Measurements from ENCODE around the gene ZBP1.

Gene ZBP1

DNA sequence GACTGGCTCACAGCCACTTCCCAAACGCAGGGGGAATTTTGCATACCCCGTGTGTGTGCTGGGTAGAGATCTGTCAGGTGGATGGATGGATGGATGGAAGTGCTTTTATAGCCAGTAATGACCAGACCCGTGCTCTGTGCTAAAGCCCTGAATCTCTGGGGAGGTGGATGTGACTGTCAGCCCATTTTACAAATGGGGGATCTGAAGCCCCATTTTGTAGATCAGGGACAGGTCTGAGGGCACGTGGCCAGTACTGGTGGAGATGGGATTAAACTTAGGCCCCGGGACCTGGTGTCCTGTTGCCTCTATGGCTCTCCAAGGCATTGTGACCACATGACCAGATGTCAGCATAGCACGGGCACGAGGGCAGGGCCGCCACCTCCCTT, 38.2 kb upstream of the ZBP1 start:
- no peak for DNase-seq (ENCODE audit: low read depth in 2 of 2)

DNA sequence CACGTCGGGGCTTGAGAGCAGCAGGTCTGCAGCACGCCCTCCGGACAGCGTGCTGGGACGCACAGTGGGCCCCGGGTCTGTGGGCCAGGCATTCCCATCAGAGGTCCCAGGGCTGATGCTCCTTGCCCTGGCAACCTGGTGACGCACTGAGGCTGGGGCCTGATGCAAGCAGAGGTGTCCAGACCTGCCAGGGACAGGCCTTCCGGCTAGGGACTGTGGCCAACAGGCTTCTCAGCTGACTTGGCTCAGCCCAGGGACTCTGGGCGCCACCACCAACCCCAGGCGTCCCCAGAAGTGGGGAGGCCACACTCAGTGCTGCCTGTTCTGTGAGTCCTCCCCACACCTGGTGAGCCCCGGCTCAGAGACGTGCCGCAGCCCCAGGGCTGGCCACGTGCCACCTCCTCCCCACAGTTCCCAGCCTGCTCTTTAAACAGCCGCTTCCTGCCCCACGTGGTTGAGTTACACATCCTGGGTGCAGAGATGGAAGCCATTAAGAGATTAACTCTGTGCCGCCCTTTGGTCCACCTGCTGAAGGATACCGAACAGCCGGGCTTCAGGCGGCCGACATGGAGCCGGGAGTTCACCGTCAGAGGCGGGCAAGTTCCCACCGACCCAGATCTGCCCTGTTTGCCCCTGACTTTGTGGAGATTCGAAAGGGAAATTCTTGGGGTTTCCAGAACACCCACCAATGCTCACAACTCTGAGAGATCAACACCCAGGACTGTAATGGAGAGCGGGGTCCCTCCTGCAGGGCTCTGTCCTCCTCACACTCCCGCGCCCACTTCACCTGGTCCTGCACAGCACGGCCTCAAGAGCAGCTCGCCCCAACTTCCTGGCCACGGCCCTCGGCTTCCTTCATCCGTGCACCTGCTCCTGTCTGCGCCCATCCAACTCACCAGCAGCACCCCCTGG, 37.6 kb upstream of the ZBP1 start:
- DNase-seq (ENCODE audit: low read depth in 2 of 2) = peak in 1 of 2 donors; percentile 36

DNA sequence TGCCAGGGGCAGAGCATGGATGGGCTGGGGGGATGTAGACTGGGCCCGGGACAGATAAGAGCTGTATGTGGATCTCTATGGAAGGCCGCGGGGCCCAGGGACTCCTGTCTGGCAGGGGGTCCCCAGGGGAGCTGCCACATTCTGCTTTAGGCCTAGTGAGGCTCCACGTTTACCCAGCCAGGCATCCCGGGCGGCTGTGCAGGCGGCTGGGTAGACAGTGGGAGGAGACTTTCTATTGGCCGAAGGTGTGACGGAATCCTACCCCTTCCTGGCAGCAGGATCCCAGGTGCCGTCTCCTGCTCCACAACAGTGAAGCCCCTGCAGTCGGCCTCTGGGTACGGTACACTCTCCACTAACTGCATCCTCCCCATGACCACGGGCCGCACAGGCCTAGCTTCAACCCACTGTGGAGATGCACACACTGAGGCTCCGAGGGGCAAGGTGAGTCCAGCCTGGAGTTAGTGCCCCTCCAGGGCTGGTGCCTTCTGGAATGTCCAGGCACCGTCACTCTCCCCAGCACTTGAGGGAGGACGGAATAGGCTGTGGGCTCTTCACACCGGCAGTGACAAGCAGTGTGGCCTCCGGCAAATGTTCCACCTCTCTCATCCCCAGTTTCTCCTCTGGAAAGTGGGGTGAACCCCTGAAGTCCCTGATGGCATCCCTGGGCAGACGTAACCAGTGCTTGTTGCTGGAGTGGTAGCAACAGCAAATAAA, 36.8 kb upstream of the ZBP1 start:
- DNase-seq (ENCODE audit: low read depth in 2 of 2) = no peak

DNA sequence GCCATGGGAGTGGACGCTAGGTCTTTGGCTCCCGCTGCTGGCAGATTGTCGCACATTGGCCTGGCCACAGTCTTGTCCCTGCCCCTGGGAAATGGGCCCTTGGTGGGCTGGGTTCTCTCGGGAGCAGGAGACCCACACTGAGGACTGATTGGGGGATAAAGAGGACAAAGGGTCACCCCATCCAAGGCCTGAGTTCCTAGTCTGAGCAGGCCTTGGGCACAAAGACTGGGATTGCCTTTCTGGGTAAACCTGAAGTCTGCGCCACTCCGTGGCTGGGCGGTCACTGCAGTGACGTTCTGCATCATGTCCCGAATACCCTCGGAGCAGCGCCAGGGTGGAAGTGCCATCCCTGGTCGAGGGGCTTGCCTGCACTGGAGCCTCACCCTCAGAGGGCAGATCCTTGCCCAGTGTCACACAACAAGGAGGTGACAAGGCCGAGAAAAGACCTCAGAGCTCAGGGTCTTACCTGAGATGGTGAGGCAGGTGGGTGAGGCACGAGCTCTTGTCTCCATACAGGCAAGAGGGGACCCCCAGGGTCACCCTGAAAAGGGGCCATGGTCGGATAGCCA, 36.1 kb upstream of the ZBP1 start:
- DNase-seq (ENCODE audit: low read depth in 2 of 2) = no peak

DNA sequence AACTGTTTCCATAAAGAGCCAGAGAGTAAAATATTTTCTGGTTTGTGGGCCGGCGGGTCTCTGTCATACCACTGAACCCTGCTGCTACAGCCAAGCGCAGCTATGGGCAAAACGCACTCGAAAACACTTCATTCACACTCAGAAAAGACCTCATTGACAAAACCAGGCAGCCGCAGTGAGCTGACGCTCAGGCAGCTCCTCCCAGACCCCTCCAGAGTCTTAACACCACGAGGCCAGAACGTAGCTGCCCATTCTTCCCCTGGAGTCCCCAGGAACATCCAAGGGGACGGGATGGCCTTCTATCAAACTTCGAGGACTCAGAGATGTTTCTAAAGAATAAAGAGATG, 35.6 kb upstream of the ZBP1 start:
- DNase-seq (ENCODE audit: low read depth in 2 of 2) = no peak

DNA sequence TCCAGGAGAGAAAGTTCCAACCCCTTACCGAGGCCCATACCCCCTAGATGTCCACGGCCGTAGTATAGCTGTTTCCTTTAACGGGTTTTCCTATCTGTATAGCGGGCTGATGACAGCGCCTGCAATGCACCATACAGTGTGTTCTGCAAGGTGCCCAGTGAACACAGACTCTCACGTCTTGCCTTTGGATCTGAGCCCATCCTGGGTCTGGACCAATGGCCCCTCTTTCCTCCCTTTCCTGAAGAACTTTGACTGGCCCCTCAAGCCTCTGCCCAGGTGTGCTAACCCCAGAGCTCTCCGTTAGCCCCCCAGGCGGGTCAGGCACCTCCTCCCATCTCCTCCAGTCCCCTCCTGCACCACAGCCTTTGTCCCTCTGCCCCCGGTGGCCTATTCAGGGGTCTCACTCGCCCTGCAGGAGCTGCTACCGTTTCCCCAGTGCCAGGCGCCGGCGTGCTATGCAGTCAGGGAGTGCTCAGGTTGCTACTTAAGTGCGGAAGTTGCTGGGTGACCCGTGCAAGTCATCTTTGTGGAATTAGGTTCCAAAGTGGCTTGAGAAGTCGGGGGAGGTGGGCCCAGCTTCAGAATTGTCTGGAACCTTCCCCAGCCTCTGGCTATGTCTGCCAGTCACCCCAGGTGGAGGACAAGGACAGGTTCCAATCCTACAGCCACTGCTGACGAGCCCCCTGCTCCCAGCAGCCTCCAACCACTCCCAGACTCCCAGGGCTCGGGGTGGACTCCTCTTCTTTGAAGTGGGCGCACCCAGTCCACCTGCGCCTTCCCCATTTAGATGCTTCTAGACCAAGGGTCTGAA, 35.0 kb upstream of the ZBP1 start:
- DNase-seq (ENCODE audit: low read depth in 2 of 2) = no peak

DNA sequence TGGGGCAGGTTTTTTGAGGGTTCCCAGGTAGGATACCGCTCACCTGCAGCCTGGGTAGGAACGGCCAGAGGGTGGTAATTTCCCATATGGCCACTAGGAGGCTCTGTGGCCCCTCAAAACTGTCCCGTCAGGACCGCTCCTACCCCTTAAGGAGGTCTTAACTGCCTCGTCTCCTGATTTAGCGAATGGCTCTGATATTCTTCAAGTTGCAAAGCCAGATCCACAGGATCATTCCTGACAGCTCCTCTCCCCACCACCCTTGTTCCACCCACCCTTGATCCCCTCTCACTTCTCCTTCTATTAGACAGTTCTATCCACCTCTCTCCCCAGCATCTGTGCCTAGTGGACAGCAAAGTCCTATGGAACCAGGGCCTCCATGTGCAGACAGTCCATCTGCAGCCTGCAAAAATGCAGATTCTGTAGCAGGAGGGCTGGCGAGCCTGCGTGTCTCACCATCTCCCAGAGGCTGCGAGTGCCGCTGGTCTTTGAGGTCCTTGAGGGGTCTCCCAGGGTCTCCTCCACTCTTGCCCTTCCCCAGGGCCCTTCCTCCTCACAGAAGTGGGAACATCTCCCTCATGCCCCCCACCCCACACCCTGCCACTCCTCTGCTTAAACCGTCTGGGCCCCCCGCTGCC, 34.3 kb upstream of the ZBP1 start:
- peak in 1 of 2 donors; percentile 40 for DNase-seq (ENCODE audit: low read depth in 2 of 2)

DNA sequence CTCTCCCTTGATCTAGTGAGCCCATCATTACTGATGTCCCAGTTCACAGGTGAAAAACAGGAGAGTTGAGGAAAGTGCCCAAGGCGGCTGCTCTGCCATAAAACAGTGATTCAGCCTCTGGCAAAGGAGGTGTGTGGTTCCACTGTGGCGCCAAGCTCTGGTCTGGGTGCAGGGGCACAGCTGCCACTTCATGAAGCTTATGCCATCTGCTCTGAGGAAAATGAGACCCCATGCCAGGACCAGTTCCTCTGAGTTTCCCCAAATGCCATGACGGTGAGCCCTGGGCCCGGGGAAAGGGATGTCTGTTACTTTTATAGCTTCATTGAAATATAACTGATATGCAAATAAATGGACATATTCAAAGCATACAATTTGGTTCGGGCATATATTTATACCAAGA, 33.7 kb upstream of the ZBP1 start:
- DNase-seq (ENCODE audit: low read depth in 2 of 2) = no peak

DNA sequence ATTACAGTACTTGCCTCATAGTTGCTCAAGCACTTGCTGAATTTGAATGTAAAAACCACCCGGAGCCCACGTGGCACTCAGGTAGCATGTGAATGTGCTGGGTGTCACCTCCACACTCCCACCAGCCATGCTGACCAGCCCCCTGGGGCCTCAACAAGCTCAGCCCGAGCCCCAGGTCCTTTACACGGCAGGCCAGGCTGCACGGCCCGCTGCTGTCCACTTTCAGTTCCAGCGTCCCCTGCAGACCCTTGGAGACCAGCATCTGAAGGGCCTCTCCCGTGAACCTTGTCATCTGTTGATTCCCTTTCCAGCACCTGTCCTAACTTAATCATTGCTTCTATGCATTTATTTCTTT, 33.3 kb upstream of the ZBP1 start:
- DNase-seq (ENCODE audit: low read depth in 2 of 2) = no peak

DNA sequence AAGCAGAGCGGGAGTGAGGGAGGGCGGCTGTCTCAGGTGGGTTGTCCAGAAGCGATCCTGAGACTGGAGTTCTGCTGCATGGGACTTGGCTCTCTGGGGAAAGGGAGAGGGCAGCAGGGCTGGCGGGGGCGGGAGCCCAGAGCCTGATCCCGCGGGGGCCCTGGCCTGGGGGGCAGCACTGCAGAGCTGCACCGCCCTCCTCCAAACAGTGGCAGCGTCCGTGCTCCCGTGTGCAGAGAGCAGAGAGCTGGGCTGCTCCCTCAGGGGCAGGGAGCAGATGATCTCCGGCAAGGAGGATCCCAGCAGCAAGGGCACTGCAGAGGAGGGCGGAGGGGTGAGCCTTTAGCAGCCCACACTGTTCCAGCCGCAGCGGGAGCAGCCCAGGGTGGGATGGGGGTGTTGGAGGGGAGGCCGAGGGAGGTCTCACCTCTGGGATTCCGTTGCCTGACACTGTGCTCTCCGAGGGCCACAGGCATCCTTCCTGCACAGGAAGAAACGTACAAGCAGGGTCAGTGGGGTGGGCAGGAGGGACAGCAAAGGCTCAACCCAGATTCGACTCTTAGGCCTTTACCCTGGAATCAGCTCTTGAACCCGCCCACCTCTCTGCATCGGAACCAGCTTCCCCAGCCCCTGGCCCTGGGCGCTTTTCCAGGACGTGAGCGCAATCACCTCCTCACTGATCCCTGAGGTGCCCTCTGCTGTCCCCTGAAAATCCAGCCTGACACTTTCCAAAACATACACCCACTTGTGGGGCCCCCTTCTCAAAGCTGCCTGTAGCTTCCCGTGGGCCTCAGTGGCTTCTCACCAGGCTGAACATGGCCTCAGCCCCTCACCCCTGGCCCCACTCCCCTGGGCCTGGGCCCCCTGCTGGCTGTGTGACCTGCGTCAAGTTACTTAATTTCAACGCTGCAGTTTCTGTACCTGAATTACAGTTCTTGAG, 32.6 kb upstream of the ZBP1 start:
- no peak for DNase-seq (ENCODE audit: low read depth in 2 of 2)

DNA sequence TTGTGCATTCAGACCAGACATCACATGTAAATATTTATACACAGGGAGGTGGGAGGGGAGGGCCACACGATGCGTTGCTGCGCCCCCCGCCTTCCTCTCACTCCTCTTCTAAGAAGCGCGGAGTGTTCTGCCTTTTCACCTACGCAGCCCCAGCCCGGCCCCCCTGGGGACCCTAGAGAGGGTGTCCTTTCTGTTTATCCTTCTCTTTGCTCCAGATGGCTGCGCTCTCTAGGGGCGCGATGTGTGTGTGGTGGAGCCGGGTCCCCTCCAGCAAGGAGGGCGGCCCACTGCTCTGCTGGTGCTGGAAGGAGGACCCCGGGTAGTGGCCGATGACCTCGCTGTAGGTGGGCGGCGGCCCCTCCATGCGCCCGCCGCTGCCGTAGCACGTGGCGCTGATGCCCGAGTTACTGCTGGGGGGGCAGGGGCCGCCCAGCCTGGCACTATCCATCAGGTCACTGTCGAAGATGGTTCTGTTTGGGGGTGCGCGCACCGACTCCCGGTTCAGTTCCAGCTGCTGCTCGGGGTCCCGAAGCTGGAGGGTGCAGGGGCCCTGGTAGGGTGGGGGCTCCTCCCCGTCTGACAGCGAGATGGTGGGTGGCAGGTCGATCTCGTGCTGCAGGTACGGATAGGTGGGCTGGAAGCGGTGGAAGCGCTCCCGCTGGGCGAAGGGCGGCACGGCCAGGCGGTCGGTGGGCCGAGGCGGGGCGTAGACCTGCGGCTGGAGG, 31.8 kb upstream of the ZBP1 start:
- DNase-seq (ENCODE audit: low read depth in 2 of 2) = no peak

DNA sequence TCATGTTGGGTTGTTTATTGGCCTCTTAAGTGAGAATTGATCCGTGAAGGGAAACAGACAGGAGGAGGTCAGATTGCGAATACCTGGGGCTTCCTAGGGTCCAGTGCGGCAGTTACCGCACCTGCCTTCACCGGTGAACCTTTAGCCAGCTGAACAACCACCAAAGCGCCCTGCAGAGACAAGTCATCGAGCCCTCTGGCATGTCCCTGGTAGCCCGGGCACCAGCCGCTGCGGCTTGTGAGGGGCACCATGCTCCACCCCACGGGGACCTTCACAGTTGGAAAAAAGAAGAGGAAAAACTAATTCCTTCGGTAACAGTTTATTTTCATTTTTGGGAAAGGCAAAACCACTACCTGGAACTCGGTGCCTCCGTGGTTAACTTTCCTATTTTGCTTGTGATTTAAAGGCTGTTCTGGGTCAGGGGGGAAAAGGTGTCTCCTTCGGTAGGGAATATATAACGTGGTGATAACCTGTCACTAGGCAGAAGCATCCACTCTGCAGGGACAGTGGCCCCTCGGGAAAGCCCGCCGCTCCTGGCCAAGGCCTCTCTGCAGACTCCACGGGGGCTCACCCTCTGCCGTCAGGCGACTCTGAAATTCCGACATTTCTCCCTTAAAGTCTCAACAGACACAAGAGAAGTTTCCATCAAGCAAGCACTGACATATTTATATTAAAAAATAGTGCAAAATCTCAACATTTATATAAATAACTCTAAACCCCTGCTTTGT, 30.7 kb upstream of the ZBP1 start:
- DNase-seq (ENCODE audit: low read depth in 2 of 2) = no peak

DNA sequence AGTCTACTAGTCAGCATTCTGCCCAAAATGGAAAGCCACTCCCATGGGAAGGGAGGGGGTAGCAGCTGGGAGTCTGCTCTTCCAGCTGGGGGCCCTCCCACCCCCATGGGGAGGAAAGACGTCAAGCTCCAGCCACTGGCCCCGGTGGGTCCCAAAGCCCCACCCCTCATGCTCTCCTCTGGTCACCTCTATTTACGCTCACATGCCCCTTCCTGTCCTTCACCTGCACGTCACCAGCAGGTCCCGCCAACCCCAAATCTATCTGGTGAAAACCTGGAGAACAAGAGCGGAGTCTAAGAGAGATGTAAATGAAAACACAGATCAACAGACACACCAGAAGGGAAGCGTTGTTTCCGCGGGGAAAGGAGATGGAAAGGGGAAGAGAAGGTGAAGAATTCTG, 30.0 kb upstream of the ZBP1 start:
- DNase-seq (ENCODE audit: low read depth in 2 of 2) = no peak

DNA sequence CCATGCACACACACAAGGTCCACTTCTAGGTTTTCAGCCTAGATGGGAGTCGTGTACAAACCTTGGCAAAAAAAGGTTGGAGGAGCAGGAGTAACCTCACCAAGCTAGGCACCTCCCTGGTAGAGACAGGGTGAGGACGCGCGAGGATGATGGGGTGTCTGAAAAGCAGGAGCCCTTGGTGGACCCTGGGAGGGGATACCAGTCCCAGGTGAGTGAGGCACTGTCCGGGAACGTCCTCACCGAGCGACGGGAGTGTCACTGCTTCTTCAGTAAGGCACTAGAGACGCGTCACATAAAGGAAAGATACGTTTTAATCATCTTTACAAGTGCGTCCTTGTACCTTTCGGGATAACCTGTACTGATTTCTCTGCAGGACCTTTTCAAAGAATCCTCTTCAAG, 29.4 kb upstream of the ZBP1 start:
- DNase-seq (ENCODE audit: low read depth in 2 of 2) = no peak

DNA sequence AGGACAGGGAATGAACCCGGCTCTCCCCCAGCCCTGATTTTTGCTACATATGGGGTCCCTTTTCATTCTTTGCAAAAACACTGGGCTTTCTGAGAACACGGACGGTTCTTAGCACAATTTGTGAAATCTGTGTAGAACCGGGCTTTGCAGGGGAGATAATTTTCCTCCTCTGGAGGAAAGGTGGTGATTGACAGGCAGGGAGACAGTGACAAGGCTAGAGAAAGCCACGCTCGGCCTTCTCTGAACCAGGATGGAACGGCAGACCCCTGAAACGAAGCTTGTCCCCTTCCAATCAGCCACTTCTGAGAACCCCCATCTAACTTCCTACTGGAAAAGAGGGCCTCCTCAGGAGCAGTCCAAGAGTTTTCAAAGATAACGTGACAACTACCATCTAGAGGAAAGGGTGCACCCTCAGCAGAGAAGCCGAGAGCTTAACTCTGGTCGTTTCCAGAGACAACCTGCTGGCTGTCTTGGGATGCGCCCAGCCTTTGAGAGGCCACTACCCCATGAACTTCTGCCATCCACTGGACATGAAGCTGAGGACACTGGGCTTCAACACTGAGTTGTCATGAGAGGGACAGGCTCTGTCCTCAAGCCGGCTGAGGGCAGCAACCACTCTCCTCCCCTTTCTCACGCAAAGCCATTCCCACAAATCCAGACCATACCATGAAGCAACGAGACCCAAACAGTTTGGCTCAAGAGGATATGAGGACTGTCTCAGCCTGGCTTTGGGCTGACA, 28.8 kb upstream of the ZBP1 start:
- DNase-seq (ENCODE audit: low read depth in 2 of 2) = no peak

DNA sequence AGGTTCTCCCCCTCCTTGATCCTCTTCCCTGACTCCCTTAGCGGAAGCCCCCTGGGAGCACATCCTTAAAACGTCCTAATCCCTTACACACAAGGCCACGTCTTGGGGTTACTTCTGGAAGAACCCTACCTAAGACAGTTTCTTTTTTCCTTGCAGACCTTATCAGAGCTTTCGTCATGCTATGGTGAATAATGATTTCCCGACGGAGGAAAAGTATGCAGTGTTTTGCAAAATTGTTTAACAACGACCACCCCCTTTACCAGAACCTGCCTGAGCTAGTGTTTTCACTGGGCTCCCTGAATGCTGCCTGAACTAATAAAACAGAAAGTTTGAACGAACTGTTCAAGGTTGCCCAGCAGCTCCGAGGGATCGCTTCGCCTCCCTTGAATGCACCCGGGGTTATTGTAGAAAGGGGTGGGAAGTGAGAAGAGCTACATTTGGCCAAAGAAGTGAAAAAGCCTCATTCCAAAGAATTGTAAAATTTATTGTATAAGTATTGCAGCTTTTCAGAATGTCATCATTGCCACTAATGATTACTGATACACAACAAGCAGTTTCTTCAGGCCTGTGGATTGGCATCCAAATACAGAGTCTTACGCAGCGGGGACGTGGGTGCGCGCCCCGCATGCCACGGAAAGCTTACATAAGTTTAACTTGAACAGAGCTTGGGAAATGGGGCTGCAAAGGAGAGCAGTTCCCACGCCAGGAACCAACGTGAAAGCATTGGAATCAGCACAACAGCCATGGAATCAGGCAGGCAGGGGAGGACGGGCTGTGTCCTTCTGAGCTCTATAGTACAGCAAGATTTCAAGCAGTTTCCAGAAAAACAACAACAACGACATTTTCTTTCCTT, 27.9 kb upstream of the ZBP1 start:
- no peak for DNase-seq (ENCODE audit: low read depth in 2 of 2)

Measured in stimulated activated CD8-positive, alpha-beta memory T cell treated with anti-CD3 and anti-CD28 coated beads, Interleukin-7, amount 100 ng/mL, for 4 hours (primary cell).